Bone marrow (tissue), 2 donors: ENCODE measurements around the gene TRIM58.

Experiments used
- DNase-seq, 2 donors: peaks; one replicate each; lab custom pipeline; 2025; lab: John Stamatoyannopoulos, UW

TRIM58 gene

GRCh38 chr1:247895163-247895637, 38.2 kb downstream of the TRIM58 start, which contains the start of gene OR2W3:
OR2W3 (plus strand) TSS chr1:247895587; CDS start chr1:247895587, 0 bp downstream.
- no peak for DNase-seq

GRCh38 chr1:247895976-247896375, 39.0 kb downstream of the TRIM58 start:
- no peak for DNase-seq

- no peak for DNase-seq
Observed at GRCh38 chr1:247904122-247904521, 47.1 kb downstream of the TRIM58 start.

GRCh38 chr1:247905181-247905580, 48.2 kb downstream of the TRIM58 start:
- DNase-seq = no peak

GRCh38 chr1:247905910-247906503, 49.0 kb downstream of the TRIM58 start:
- DNase-seq = peak in 1 of 2 donors; percentile 39

- peak in 1 of 2 donors; percentile 89 for DNase-seq
Observed at GRCh38 chr1:247906504-247907047, 49.6 kb downstream of the TRIM58 start.

- DNase-seq = peak in 1 of 2 donors; percentile 31
Observed at GRCh38 chr1:247908766-247909165, 51.8 kb downstream of the TRIM58 start.

- DNase-seq = no peak
Observed at GRCh38 chr1:247913786-247914185, 56.8 kb downstream of the TRIM58 start.

GRCh38 chr1:247914941-247915662, 58.1 kb downstream of the TRIM58 start:
- no peak for DNase-seq

- no peak for DNase-seq
Observed at GRCh38 chr1:247919952-247920351, 63.0 kb downstream of the TRIM58 start, which contains the start of gene OR2T8. OR2T8 (plus strand) TSS chr1:247920252; CDS start chr1:247921018, 766 bp downstream.

GRCh38 chr1:247923941-247924340, 67.0 kb downstream of the TRIM58 start:
- no peak for DNase-seq

- DNase-seq = no peak
Observed at GRCh38 chr1:247924868-247925267, 67.9 kb downstream of the TRIM58 start, which contains the start of gene OR2AJ1. OR2AJ1 (plus strand) TSS chr1:247924889; CDS start chr1:247933769, 8,880 bp downstream.
